Epithelial cell of prostate (primary cell): ENCODE data around the gene CIDEA.
A peak's percentile ranks its signal among the peaks of the same experiment; 100 is the strongest.
"Not testable (repeated sequence)": the region's sequence is repeated elsewhere in the genome, so short reads cannot be mapped to it uniquely, and the experiment has no call there.

Experiments used
- DNase-seq: peaks from one replicate; pipeline ENCODE4 v3.0.0-alpha.2; 2011; ENCODE audit warnings: low read depth, low spot score
- H3K27ac ChIP-seq: fragments of 450-650 bp; 2 replicates; pipeline ENCODE4 v1.5.1; 2017; ENCODE audit warnings: mild to moderate bottlenecking

Gene CIDEA

DNA sequence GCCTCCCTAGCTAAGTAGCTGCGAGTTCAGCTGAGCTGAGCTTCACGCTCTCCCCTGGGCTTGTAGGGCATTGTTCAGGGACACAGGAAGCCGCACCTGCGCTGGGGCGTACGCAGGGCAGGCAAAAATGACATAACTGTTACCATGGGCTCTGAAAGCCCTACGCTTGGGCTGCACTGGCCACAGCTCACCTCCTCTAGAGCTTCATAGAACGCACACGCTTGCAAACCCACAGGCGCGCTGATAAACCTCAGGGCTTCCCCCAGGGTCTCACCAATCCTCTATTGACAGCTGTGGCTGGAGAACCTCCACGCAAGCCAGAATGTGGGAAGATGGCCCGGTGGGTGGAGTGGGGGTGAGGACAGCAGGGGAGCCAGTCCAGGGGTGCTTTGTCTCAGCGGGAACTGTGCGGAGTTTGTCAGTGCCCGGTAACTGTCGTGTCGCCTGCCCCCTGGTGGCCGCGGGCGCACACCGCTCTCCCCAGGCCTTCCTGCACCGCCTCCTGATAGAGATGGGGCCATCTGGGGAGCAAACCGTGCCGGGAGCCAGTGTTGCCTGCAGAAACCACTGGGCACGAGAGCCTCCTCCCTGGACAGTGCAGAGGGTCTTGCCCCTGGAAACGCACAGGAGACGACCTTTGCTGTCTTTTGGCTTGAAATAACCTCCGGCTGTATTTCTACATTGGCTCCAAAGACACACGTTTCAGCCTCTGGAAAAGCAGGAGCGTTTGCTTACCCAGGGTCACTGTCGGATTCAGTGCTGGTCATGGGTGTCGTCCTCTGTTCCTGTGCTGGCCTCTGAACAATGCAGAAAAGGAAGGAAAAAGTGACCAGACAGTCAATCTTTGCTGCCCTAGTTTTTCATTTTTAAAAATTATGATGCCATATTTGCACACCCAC, 17.0 kb upstream of the CIDEA start:
- DNase-seq = no peak

DNA sequence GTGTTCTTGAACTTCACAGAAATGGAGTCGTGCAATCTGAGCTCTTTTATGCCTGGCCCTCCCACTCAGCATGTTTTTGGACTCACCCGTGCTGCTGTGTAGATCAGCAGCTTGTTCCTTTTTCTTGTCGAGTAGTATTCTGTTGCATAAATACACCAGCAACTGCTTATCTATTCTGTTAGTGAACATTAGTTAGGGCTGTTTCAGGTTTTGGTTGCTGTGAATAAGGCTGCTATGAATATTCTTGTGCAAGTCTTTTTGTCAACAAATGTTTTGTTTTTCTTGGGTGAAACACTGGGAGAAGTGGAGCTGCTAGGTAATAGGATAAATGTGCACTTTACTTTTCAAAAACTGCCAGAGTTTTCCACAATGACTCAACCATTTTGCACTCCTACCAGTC, 15.3 kb upstream of the CIDEA start:
- DNase-seq = no peak
- H3K27ac ChIP-seq = no peak overlapping the region

More for the DNA sequence above, 17.0 kb upstream of the CIDEA start:
- H3K27ac ChIP-seq = no peak overlapping the region

DNA sequence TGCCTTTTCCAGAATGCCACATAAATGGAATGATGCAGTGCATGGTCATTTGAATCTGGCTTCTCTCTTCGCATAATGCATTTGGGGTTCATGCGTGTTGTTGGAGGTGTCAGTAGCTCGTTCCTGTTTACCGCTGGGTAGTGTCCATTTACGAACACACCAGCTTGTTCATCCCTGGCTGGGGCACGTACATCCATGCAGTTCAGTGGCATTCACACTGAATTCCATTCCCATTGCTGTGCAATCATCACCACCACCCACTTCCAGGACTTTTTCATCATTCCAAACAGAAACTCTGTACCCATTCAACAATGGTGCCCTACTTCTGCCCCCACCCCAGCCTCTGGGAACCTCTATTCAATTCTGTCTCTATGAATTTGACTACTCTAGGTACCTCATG, 14.7 kb upstream of the CIDEA start:
- no peak overlapping the region for H3K27ac ChIP-seq
- DNase-seq = no peak

DNA sequence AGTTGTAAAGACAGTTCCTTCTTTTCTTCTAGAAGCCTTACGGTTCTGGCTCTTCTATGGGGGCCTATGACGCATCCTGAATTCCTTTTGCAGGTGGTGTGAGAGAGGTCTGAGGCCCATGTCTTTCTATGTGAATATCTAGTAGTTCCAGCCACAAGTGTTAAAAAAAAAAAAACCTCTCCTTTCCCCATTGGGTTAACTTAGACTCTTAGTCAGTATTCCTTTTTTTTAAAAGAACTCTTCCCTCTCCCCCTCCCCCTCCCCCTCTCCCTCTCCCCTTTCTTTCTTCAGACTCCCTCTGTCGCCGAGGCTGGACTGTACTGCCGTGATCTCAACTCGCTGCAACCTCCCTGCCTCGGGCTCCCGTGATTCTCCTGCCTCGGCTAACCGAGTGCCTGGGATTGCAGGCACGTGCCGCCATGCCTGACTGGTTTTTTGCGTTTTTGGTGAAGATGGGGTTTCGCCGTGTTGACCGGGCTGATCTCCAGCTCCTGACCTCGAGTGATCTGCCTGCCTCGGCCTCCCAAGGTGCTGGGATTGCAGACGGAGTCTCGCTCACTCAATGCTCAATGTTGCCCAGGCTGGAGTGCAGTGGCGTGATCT, 11.4 kb upstream of the CIDEA start:
- no peak overlapping the region for H3K27ac ChIP-seq
- DNase-seq = no peak

DNA sequence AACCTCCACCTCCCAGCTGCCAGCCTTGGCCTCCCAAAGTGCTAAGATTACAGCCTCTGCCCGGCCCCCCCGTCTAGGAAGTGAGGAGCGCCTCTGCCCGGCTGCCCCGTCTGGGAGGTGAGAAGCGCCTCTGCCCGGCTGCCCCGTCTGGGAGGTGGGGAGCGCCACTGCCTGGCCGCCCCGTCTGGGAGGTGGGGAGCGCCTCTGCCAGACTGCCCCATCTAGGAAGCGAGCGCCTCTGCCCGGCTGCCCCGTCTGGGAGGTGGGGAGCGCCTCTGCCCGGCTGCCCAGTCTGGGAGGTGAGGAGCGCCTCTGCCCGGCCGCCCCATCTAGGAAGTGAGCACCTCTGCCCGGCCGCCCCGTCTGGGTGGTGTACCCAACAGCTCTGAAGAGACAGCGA, 10.9 kb upstream of the CIDEA start:
- not testable (repeated sequence) for H3K27ac ChIP-seq, DNase-seq

DNA sequence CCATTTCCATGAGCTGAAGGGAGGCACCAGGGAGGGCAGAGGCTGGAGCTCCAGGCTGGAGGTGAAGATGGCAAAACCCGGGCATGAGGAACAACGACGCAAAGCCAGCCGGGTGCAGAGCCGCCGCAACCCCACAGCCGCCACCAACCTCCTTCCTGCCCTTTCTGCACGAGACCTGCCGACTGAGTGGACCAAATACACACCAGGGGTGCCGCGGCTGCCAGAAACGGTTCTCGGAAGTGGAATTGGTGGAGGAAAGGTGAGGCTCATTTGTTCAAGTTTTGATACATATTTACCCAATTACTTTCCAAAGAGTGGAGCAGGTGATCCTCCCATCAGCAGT, 8.4 kb upstream of the CIDEA start:
- no peak for DNase-seq
- H3K27ac ChIP-seq = no peak overlapping the region

DNA sequence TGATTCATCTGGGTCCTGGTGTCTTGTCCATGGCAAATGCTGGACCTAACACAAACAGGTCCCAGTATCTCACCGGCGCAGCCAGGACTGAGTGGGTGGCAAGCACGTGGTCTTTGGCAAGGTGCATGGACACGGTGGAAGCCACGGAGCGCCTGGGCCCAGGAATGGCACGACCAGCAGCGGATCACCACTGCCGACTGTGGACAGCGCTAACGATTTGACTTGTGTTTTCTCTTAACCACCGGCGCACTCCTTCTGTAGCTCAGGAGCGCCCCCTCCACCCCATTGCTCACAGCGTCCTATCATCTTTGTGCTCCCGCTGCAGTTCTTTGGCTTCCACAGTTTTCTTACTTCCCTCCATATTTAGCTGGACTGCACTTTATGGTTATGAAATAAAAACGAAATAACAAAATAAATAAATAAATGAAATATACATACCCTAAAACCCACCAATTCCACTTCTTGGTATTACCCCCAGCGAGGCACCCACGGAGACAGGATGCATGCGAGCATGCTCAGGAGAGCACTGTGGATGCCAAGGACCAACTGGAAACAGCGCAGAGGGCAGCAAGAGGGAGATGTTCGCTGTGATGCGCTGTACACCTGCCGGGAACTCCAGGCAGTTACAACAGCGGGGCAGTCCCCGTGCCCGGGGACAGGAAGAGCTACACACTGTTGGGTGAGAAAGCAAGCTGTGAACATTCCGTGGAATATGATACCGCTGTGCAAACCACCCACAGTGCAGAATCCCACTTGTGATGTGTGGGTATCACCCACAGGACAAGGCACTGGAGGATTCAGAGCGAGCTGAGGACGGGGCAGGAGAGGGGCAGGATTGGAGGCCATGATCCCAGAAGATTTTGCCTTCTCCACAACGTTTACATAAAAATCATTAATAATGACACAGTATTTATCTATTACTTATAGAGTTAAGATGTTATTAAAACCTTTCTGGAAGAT, 7.0 kb upstream of the CIDEA start:
- H3K27ac ChIP-seq = no peak overlapping the region
- DNase-seq = no peak

DNA sequence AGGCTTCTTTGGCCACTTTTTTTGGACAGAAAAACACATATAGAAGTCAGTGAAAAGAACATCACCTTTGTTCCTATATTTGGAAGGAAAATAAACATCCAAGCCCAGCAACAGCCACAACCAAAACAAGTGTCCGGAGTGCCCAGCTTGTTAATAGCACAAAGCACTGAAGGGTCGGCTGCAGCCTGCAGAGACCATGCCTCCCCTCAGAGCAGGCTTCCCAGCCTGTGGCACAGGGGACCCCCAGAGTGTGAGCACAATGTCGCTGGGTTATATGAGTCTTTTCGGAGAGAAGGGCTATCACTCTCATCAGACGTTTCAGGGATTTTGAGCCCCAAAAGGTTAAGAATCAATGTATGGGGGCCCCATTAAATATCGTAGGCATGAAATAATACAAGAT, 6.2 kb upstream of the CIDEA start:
- H3K27ac ChIP-seq = no peak overlapping the region

DNA sequence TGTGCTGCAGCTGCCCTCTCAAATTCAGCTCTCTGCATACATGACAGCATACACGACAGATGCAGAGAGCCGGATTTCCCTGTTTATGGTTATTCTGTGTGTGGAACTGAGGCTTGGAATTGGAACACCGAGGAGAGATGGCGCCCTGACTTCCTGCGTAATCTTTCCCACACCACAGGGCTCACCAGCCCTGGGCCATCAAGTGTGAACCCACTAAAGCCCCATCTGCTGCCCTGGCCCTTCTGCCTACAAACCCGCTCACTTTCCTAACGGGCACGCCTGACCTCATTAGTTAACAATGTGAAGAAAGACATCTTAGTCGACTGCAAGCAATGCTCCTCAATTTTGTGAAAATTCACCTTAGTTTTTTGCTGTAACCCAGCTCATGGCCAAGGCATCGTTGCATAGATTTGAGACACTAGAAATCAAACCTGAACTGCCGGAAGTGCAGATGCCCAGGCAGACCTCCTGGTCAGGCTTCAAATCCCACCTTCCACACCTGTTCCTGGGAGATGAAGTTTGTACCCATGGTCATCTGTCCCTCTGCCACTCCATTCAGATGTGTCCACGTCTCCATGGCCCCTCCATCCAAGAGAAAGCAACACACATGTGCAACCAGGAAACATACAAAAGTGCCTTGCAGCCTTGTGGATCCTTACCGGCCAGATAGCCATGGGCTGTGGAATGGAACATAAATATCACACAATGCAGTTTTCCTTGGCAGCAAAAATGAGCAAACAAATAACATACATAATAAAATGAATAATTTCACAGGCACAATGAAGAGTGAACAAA, 5.0 kb upstream of the CIDEA start:
- H3K27ac ChIP-seq = no peak overlapping the region
- no peak for DNase-seq

More for the DNA sequence above, 6.2 kb upstream of the CIDEA start:
- DNase-seq = no peak

DNA sequence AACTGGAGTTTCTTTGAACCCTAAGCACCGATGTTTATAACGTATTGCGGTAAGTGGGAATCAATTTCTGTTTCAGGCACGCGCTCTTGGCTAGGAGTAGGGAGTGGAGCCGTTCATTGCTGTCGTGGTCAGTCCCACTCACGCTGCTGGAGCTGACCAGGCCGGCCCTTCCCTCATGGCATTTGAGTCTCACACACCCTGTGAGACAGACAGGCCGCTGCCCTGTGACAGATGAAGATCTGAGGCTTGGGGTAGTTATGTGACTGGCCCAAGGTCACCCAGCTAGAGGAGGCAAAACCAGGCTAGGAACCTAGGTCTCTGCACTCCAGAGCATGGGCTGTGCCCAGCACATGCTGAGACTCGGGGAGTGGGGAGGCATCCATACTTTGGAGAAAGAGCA, 2.9 kb upstream of the CIDEA start:
- DNase-seq = no peak
- no peak overlapping the region for H3K27ac ChIP-seq

DNA sequence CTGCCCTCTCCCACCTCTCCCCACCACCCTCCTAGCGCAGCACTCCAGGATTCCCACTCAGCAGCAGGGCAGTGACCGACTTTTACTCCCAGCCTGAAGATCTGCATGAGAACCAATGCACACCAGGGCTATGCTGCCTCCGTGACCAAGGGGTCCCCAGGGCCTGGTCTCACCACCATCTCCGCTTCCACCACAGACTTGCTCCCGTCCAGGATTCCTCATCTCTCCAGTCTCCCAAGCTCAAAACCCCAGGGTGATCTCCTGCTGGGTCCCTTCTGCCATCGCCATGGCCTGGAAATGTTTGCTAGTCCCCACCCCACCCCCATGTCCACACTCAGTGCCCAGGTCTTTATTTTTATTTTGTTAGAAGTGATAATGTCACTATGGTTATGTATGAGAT, 2.1 kb upstream of the CIDEA start:
- no peak overlapping the region for H3K27ac ChIP-seq
- DNase-seq = no peak

DNA sequence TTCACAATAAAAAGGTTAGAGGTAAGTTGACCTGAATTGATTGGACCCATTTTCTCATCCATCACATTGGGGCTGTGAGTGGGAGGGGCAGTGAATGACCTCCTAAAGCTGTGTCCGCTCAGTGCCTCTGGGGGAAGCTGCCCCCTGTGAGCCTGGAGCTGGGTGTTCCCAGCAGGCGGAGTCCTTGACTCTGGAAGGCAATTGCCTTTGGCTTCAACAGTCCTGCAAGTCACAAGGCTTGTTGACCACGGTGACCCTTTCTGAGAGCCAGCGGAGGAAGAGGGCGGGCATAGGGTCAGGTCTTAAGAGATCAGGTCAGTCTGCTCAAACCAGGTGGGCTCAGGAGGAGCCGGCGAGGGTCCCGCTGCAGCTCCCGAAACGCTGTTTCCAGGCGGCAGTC, 1.1 kb upstream of the CIDEA start:
- DNase-seq = no peak
- H3K27ac ChIP-seq = no peak overlapping the region

DNA sequence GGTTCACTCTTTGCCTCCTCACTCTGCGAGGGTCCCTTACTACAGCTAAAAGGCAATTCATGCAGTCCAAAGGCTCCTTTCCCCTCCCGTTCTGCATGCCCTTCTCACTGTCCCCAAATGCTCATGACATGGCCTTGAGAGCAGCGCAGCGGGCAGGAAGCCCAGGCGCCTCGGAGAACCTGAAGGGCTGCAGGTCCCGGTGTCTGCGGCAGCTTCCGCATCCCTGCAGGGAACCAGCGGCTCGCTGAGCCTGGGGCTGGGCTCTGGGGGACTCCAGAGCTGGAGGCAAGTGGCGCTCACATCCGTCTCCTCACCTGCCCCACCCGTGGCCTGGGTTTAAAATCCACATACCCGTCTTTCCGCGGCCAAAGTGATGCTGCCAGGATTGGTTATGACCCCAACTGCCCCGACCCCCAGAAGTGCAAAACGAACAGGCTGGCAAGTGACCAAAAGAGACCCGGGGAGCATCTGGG, 462 bp upstream of the CIDEA start:
- no peak overlapping the region for H3K27ac ChIP-seq
- no peak for DNase-seq

DNA sequence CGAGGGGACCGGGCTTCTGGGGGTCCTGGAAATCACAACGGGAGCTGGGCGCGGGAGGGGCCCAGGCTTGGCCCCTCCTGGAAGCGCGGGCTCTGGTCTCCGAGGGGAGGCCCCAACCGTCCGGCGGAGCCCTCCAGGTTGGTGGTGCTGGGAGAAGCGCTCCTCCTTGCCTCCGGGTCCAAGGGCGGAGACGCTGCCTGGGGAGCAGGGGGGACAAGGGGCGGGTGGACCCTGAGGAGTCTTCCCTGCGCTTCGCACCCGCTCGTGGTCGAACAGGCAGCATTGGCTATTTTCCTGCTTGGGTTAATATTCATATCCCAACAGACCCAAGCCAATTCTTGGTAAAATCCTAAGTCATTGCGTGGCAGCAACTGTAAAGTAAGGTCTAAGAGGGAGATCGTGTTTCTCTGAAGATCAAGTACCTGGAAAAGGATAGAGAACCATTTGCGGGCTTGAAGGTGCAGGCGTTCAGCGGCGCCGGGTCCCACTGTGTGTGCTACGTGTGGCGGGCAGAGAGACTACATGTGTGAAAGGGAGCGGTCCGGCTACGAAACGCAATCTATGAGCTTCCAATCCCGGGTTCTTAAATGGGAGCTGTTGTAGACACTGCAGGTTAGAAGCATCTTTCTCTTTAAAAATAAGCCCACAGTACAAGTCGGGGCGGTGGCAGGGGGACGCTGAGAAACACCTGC, 805 bp downstream of the CIDEA start:
- H3K27ac ChIP-seq = peak overlapping the region; percentile 79
- no peak for DNase-seq

DNA sequence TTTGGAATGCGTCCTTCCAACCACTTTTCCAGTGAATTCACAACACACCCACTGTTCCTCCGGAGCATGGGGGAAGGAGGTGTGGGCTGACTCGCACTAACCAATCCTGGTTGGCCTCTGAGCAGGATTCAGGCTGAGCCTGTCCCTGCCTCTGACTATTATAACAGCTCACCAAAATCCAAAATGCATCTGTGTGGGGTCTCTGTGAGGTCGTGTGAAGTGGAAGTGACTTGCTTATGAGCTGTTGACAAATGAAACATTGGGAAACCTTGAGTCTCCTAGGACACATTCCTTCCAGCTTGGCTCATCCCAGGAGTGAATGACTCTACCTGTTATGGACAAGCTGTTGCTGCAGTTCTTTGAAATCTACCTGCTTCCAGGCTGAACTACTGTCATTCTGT, 1.5 kb downstream of the CIDEA start:
- peak overlapping the region; percentile 79 for H3K27ac ChIP-seq
- no peak for DNase-seq

DNA sequence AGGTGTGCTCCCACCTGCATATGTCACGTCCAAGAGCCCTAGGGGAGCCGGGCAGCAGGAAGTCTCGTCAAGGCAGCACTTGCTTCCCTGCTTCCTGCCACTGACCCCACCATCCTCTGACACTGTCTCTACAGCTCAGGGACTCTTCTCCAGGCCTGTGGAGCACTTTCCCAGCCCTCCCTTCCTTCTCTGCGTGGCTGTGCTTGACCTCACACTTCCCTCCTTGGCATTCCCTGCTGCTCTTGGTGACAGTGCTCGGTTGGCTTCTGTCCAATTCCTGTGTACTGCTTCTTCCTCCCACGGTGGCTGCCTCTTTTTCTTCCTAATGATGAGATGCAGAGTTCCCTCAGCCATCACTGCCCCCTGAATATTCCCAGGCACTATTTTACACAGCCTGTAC, 2.8 kb downstream of the CIDEA start:
- no peak for DNase-seq
- peak overlapping the region; percentile 79 for H3K27ac ChIP-seq

DNA sequence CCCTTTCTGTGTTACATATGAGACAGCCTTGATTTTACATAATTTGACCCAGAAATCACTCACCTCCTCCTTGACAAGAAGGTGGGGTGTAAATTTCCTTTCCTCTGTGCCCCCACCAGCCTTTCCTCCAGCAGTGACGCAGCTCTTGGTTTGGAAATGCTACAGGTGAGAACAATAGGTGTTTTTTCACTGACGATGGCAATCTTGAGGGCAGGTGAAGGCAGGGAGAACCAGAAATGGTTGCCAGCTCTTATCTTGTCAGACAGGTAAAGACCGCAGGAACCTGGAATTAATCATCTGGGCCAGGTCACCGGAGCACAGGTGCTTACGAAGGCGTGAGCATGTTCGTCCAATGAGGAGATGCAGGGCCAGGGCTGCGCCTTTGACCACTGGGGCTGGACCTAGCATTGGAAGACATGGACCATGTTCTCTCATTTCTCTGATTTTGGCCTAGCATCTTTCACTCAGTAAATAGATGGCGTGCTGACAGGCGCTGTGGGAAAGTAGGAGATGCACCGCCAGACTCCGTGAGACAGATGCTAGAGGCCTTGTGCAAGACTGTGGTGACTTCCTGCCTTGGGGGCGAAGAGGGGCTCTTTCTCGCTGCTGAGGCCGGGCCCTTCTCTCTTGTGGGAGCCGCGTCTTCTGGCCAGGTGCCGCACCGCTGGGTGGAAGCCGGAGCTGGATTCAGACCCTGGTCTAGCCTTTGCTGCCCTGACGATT, 4.0 kb downstream of the CIDEA start:
- peak overlapping the region; percentile 79 for H3K27ac ChIP-seq
- DNase-seq = peak; percentile 34
